Peyer's patch (tissue), 4 donors: ENCODE measurements around the gene FOXJ2. TPM values are rescaled to one million over a fixed set of nuclear protein-coding genes. Genes with fewer than 3 reads are reported as not detected.
"Not testable (repeated sequence)": the region's sequence is repeated elsewhere in the genome, so short reads cannot be mapped to it uniquely, and the experiment has no call there.

Source experiments
- DNase-seq, 3 donors: peaks; one replicate each; pipeline ENCODE4 v3.0.0-alpha.2; 2017 to 2019
- H3K27ac ChIP-seq, 4 donors: fragments of 200-600 bp; sonication (generic); one replicate each; pipeline ENCODE4 v1.5.1; 2016 to 2019
- H3K27me3 ChIP-seq, 2 donors: fragments of 200-600 bp; sonication (generic); one replicate each; pipeline ENCODE4 v1.5.1; 2019
- H3K36me3 ChIP-seq, 3 donors: fragments of 200-600 bp; sonication (generic); one replicate each; pipeline ENCODE4 v1.5.1; 2016 to 2019
- H3K4me1 ChIP-seq, 4 donors: fragments of 200-600 bp; sonication (generic); one replicate each; pipeline ENCODE4 v1.5.1; 2016 to 2019
- H3K4me3 ChIP-seq, 4 donors: fragments of 200-600 bp; sonication (generic); 1 replicate in 3 of 4; 2 replicates in 1 of 4; pipeline ENCODE4 v1.5.1; 2016 to 2019; ENCODE audit warnings: mild to moderate bottlenecking in 1 of 4
- H3K9me3 ChIP-seq, 4 donors: fragments of 200-600 bp; sonication (generic); one replicate each; pipeline ENCODE4 v1.5.1; 2016 to 2019; ENCODE audit warnings: mild to moderate bottlenecking in 1 of 4
- POLR2A ChIP-seq, 2 donors: fragments of 450-650 bp; IDR thresholded peaks; one replicate each; pipeline ENCODE4 v1.5.1; 2017; ENCODE audit warnings: antibody characterized with exemption in 2 of 2, mild to moderate bottlenecking in 2 of 2, moderate library complexity in 2 of 2
- total RNA-seq, 4 donors: library from RNA; depleted of rRNA; stranded (reverse); fragments of >200 nt; gene quantifications; one replicate each; pipeline ENCODE4 v1.1.0, GENCODE V29; 2016
- TF ChIP-seq, protein P1 (sequence below), 6 experiments: fragments of 450-650 bp in 4 of 6; fragments of 200-600 bp in 2 of 6; sonication (generic) in 1 of 6; IDR thresholded peaks; one replicate each; pipeline ENCODE4 v1.5.1; 2017 to 2019; ENCODE audit warnings: antibody characterized with exemption in 6 of 6, mild to moderate bottlenecking in 3 of 6, moderate library complexity in 1 of 6

The FOXJ2 gene
- total RNA-seq, 4 donors from 2014 or later: 9.6 to 16.5 (median 13.9) TPM

DNA sequence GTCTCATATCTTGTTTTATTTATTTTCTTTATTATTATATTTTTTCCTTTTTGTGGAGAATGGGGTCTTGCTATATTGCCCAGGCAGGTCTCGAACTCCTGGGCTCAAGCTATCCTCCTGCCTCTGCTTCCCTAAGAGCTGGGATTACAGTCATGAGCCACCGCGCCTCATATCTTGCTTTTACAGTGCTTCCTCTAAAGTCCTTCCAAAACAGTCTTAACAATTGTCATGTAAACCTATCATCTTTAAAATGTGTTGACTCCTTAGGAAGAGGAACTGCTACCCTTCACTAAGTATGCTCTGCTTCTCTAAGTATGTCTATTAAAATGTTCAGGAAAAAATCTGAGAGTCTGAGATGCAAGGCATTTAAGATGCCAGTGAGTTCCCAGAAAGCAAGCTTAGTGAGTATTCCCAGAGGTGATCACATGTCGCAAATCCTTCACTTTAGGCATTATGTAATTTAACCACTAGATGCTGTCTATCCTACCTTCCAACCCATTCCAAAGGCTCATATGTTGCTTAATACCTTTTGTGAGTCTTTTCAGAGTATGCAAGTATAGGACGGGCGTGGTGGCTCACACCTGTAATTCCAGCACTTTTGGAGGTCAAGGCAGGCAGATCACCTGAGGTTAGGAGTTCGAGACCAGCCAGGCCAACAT lies 19.7 kb upstream of the FOXJ2 start:
- Histone ChIP-seq H3K27me3 (peaks cover 0 to 2% of the 10 kb centered on the region in 2 donors), H3K27ac (no peak overlapping the region), H3K36me3 (no peaks in the 10 kb centered on the region), H3K4me1 (no peaks in the 10 kb centered on the region), H3K4me3 (no peak overlapping the region), H3K9me3 (no peaks in the 10 kb centered on the region)
- no peak for DNase-seq
- TF ChIP-seq POLR2A (IDR thresholded peaks at IDR 0.05): no peak
- TF ChIP-seq, protein P1, sequence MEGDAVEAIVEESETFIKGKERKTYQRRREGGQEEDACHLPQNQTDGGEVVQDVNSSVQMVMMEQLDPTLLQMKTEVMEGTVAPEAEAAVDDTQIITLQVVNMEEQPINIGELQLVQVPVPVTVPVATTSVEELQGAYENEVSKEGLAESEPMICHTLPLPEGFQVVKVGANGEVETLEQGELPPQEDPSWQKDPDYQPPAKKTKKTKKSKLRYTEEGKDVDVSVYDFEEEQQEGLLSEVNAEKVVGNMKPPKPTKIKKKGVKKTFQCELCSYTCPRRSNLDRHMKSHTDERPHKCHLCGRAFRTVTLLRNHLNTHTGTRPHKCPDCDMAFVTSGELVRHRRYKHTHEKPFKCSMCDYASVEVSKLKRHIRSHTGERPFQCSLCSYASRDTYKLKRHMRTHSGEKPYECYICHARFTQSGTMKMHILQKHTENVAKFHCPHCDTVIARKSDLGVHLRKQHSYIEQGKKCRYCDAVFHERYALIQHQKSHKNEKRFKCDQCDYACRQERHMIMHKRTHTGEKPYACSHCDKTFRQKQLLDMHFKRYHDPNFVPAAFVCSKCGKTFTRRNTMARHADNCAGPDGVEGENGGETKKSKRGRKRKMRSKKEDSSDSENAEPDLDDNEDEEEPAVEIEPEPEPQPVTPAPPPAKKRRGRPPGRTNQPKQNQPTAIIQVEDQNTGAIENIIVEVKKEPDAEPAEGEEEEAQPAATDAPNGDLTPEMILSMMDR (IDR thresholded peaks at IDR 0.05): no peak

DNA sequence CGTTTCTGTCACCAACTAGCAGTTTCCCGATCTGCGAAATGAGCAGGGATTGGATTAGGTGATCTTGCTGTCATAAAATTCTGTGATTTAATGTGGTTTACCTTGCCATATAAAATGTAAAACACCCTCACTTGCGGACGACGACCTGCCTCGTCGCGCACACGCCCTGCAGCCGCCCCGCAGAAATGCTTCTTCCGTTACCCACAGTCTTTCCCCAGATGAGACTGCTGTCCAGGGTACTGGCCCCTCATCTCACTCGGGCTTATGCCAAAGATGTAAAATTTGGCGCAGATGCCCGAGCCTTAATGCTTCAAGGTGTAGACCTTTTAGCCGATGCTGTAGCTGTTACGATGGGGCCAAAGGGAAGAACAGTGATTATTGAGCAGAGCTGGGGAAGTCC lies 17.7 kb upstream of the FOXJ2 start:
- H3K27me3 ChIP-seq: peaks cover 0 to 6% of the 10 kb centered on the region in 2 donors

DNA sequence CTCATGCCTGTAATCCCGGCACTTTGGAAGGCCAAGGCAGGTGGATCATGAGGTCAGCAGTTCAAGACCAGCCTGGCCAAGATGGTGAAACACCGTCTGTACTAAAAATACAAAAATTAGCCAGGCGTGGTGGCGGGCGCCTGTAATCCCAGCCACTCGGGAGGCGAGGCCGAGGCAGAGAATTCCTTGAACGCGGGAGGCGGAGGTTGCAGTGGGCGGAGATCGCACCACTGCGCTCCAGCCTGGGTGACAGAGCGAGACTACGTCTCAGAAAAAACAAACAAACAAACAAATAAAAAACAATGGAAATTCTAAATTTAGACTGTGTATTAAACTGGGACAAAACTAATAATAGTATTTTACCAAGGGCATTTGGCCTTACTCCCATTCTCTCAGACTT lies 14.3 kb upstream of the FOXJ2 start:
- DNase-seq, H3K9me3 ChIP-seq, H3K36me3 ChIP-seq, H3K4me1 ChIP-seq, H3K27ac ChIP-seq, H3K27me3 ChIP-seq: not testable (repeated sequence)
- peak overlapping the region in 2 of 4 donors; percentile 37 to 41 for H3K4me3 ChIP-seq

More for the DNA sequence above, 17.7 kb upstream of the FOXJ2 start:
- no peak overlapping the region for H3K4me3 ChIP-seq
- no peaks in the 10 kb centered on the region for H3K36me3 ChIP-seq
- H3K27ac ChIP-seq: no peak overlapping the region
- no peaks in the 10 kb centered on the region for H3K9me3 ChIP-seq
- DNase-seq: no peak
- H3K4me1 ChIP-seq: peaks cover 0 to 10% (median 3%) of the 10 kb centered on the region in 4 donors
- TF ChIP-seq, protein P1 (IDR thresholded peaks at IDR 0.05): no peak
- TF ChIP-seq POLR2A (IDR thresholded peaks at IDR 0.05): no peak

DNA sequence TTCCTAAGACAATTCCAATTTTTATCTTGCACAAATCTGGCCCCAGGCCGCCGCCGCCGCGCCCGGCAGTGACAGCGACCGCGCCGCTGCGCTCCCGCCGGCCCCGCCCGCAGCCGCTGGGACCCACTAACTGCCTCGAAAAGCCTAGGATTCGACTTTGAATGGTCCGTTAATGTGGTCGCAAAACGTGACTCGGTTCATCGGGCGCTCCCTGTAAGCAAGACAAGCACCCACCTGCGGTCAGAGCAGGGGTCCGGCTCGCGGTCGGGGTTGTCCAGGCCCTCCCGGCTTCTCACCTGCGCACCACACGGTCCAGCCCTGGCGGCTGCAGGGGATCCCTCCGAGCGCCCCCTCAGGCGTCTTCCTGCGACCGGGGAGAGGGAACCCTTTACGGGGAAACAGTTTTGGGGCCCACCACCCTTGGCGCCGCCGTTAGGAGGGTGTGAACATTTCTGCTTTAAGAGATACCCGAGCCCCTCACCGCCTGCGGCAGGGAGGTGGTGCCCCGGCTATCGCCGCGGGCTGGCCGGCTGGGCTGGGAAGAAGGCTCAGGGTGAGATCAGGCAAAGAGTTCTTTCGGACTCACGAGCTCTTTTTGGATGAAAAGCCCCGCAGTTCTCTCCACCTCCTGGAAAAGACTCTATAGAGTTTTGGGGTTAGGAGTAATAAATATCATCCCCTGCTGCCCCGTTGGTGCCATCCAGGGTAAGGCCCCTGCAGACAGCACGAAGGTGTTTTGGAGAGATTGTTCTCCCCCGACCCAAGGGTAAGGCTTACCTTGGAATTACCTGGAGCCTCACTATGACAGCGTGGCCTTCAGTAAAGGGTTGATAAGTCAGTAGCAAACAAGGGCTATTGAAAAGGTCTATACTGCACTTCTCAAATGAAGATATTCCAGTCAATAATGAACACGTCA lies 13.6 kb upstream of the FOXJ2 start:
- H3K9me3 ChIP-seq: no peaks in the 10 kb centered on the region
- H3K27ac ChIP-seq: no peak overlapping the region
- peaks cover 0 to 10% (median 3%) of the 10 kb centered on the region in 4 donors for H3K4me1 ChIP-seq
- peak overlapping the region; percentile 3 to 46 (median 39) for H3K4me3 ChIP-seq
- peaks cover 0 to 6% of the 10 kb centered on the region in 2 donors for H3K27me3 ChIP-seq
- no peaks in the 10 kb centered on the region for H3K36me3 ChIP-seq
- TF ChIP-seq, protein P1 (IDR thresholded peaks at IDR 0.05): no peak
- TF ChIP-seq POLR2A (IDR thresholded peaks at IDR 0.05): no peak
- DNase-seq: peak in 1 of 3 donors; percentile 31

DNA sequence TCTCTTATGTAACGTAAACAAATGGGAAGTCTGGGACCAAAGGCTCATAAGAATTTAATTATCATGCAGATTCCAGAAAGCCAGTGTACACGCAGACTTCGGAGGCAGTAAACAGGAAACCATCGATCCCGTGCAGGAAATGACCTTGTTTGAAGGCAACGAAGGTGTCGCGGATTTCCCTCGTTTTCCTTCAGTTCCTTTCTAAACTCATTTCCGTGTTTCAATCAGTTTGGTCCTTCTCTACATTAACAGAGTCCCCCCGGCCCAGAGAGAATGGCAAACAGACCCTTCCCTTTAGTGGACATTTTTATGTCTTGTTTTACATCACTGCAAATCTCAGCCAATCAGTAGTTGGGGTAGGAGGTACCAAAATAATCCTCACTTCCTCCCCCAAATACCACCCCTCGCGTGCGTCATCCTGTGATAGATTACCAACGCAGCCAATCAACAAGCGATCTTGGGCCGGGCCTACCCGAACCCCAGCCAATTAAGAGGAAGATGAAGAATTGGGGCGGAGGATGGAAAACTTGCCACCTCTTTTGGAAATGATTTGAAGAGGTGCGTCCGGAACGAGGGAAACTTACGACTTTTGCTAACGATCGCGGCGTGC lies 6.1 kb upstream of the FOXJ2 start:
- H3K4me1 ChIP-seq: no peaks in the 10 kb centered on the region
- H3K36me3 ChIP-seq: no peaks in the 10 kb centered on the region
- no peaks in the 10 kb centered on the region for H3K9me3 ChIP-seq
- peak overlapping the region; percentile 70 to 86 (median 80) for H3K4me3 ChIP-seq
- no peaks in the 10 kb centered on the region for H3K27me3 ChIP-seq
- peak overlapping the region; percentile 98 to 100 (median 98) for H3K27ac ChIP-seq
- peak; percentile 94 to 99 (median 99) for DNase-seq
- TF ChIP-seq, protein P1 (IDR thresholded peaks at IDR 0.05): peak in 2 of 6 experiments; percentile 10 to 11
- peak in 1 of 2 donors; percentile 38 for TF ChIP-seq POLR2A (IDR thresholded peaks at IDR 0.05)
